NCI-H1105 treated with DMSO at 0.1 percent for 48 hours (cell line): Measurements from ENCODE around the gene DUSP22.
"Not testable (repeated sequence)": the region's sequence is repeated elsewhere in the genome, so short reads cannot be mapped to it uniquely, and the experiment has no call there.

Source experiments
- DNase-seq: peaks from one replicate; lab custom pipeline; 2025; lab: John Stamatoyannopoulos, UW

DUSP22 gene

GRCh38 chr6:291697-292505, at the start of gene DUSP22:
Gene DUSP22 (plus strand): TSS chr6:292487. CDS start chr6:292540, 53 bp downstream.
- no peak for DNase-seq

DNA sequence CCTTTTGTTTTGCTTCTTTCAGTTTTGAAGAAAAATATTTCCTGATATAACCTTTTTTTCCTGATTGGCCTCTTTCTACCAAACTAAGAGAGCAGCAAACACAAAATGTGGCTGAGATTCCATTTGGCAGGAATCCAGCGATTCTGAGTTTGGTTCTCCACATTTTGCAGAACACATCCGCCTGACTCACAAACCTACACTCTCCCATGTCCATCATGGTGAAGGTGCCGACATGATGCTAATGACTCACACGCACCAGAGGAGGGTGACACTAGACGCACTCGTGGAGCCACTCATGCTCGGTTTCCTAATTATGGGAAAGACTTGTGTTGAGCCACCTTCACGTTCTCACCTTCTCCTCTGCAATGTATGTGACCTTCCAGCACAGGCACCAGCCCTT, 45.9 kb upstream of the DUSP22 start:
- DNase-seq: no peak

GRCh38 chr6:247351-247750, 44.9 kb upstream of the DUSP22 start:
- no peak for DNase-seq

GRCh38 chr6:248046-248445, 44.2 kb upstream of the DUSP22 start:
- DNase-seq: not testable (repeated sequence)

DNA sequence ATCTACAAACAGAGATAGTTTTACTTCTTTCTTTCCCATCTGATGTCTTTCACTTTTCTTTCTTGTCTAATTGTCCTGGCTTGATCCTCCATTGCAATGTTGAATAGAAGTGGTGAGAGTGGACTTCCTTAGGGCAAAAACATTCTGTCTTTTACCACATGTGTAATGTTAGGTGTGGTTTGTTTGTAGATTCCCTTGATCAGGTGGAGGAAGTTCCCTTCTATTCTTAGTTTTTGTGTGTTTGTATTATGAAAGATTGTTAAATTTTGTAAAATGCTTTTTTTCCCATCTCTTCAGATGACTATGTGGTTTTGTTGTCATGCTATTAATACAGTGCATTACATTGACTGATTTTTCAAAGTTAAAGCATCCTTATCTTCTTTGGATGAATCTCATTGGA, 41.6 kb upstream of the DUSP22 start:
- DNase-seq: no peak

DNA sequence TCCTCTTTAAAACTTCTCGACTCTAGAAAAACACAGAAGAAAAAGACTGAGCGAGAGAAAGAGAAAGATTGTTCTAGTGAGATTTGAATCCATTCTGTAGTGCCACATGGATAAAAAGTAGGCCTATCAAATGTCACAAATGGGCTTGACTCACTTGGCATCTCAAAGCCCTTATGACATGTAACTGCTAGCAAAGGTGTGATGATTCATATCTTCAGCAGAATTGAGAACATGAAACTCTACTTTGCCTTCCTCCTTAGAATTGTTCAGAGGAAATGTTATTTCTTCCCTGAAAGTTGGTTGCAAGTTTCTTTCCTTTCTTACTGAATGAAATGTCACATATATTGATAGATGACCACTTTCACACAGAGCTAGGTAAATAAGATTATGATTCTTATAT, 40.4 kb upstream of the DUSP22 start:
- no peak for DNase-seq

GRCh38 chr6:252775-253535, 39.3 kb upstream of the DUSP22 start:
- DNase-seq: no peak

GRCh38 chr6:254016-254415, 38.3 kb upstream of the DUSP22 start:
- no peak for DNase-seq

- no peak for DNase-seq
Measured at GRCh38 chr6:255041-255750, 37.1 kb upstream of the DUSP22 start.

GRCh38 chr6:255751-256083, 36.6 kb upstream of the DUSP22 start:
- no peak for DNase-seq

DNA sequence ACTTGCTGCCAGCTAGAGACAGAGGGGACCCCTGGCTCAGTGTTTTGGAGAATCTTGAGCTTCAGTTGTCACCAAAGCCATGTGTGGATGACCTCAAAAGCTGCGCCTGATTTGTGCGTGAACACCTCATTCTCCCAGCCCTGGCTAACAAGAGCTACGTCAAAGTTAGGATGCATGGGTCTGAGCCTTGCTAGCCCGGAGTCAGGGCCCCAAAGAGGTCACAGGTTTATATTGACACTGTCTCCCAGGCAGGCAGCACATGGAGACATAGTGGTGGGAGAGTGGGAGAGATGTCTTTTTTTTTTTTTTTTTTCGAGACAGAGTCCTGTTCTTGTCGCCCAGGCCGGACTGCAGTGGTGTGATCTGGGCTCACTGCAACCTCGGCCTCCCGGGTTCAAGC, 36.1 kb upstream of the DUSP22 start:
- no peak for DNase-seq

DNA sequence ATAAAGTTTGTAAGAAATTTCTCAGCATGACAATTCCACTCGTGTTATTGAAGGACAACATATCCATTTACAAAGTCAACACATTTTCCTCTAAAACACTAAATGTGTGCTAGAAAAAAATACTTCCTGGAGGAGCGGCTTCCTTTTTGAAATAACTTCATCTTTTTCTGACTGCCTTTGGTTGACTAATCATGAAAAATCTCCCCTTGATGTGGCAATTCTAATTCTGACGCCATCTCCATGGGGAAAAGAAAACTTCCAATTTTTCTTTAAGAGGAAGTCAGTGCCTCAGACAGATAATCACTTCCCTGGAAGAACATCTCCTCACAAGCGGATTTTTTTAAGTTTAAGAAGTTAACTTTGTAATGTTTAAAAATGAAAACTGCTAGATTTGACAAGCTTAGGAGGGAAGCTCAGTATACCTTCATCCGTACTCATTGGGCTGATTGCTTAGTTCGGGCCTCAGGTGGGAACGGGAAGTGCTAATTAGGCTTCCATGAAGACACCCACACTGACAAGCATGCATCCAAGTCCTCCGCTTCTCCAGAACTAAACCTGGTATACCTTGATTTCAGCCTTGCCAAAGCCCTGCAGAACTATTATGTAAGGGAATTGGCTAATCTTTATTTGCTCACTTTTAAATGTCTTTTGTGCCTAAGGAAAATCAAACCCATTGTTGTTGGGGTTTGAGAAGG, 35.1 kb upstream of the DUSP22 start:
- DNase-seq: no peak

- DNase-seq: no peak
Measured at GRCh38 chr6:257774-258173, 34.5 kb upstream of the DUSP22 start.

DNA sequence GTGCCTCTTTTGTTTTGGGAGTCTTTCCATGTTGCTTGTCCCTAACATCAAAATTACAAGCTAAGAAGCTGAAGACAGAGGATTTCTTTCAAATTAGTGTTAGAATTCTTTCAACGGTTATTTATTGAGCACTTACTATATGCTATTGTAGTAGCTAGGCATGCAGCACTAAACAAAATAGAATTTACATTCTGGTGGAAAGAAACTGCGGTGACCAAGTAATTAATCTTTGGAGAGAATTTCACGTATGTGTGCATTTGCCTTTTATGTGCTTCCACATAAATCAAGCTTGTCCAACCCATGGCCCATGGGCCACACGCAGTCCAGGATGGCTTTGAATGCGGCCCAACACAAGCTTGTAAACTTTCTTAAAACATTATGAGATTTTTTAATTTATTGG, 33.0 kb upstream of the DUSP22 start:
- no peak for DNase-seq

DNA sequence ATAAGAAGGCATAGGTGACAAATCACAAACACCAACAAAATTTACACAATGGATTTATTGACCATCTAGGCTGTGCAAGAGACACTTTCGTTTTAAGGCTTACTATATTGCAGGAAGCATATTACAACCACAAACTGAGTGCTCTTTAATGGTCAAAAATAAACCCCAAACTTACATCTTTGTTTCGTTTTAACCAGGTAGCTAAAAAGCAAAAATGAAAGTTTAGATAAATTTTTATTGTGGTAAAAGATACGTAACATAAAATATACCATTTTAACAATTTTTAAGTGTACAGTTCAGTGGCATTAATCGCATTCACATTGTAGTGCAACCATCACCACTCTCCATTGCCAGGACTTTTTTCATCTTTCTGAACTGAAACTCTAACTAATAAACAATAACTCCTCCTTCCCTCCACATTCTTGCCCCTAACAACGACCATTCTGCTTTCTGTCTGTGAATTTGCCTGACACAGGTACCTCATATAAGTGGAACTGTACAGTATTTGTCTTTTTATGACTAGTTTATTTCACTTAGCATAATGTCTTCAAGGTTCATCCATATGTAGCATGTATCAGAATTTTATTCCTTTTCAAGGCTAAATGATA, 32.3 kb upstream of the DUSP22 start:
- DNase-seq: no peak

GRCh38 chr6:264626-265025, 27.7 kb upstream of the DUSP22 start:
- DNase-seq: no peak

- no peak for DNase-seq
Measured at GRCh38 chr6:268394-268935, 23.8 kb upstream of the DUSP22 start.

GRCh38 chr6:273551-274058, 18.7 kb upstream of the DUSP22 start:
- no peak for DNase-seq

DNA sequence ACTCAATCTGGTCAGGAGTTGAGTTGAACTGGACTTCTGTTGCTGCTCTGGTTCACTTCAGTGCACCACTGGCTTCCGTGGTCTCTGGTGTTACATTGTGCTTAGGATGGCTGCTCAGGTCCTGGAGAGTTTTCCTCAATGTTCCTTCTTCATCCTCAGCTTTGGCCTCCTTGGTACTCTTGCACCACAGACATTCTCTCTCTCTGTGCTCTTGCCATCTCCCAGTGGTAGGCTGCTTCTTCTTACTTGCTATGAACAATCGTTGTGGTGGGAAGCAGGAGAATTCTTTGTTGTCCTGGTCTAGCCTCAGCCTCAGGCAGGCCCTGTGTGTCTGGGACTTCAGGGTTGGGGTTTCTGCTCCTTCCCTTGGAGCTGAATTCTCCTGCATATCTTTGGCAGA, 14.5 kb upstream of the DUSP22 start:
- DNase-seq: no peak

DNA sequence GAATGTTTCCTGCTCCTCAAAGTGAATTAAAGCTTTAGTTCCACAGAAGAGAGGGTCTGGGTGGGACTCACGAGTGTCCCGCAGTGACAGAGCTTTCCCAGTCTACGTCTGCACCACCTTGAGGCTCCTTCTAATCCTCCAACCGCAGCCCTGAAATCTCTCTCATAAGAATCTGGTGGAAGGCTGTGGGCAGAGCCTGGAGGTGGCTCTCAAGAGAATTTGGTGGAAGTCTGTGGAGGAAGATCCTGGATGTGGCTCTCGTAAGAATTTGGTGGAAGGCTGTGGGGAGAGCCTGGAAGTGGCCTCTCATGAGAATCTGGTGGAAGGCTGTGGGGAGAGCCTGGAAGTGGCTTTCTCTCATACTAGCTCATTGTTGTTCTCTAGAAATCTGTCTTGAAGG, 13.8 kb upstream of the DUSP22 start:
- no peak for DNase-seq

GRCh38 chr6:279341-280029, 12.8 kb upstream of the DUSP22 start:
- DNase-seq: no peak
